ENCODE data around the gene TLL2. TPM values are rescaled to one million over a fixed set of nuclear protein-coding genes. Genes with fewer than 3 reads are reported as not detected.
A peak's percentile ranks its signal among the peaks of the same experiment; 100 is the strongest.

TLL2 gene
- total RNA-seq, 1 experiment from 2014 or later, result 0.11 TPM

- Histone ChIP-seq H3K36me3 (ENCODE audit: insufficient read depth, low read length, poor library complexity, severe bottlenecking) (no peaks in the 10 kb centered on the region), H3K9me3 (ENCODE audit: low read depth, low read length, poor library complexity, severe bottlenecking) (no peaks in the 10 kb centered on the region), H3K4me3 (ENCODE audit: low read depth, low read length, poor library complexity, severe bottlenecking) (peak overlapping the region; percentile 50), H3K27ac (ENCODE audit: low read depth, low read length, poor library complexity, severe bottlenecking) (no peak overlapping the region), H3K4me1 (ENCODE audit: insufficient read depth, low read length, poor library complexity, severe bottlenecking) (peaks cover 6% of the 10 kb centered on the region), H3K27me3 (replicated peaks; ENCODE audit: insufficient read depth, low read depth, low read length, poor library complexity) (peaks cover 23% of the 10 kb centered on the region)
- DNase-seq (ENCODE audit: low spot score), result peak; percentile 49
- BruUV-seq (replicated peaks), result no TSS peak
- TF ChIP-seq, protein P1, sequence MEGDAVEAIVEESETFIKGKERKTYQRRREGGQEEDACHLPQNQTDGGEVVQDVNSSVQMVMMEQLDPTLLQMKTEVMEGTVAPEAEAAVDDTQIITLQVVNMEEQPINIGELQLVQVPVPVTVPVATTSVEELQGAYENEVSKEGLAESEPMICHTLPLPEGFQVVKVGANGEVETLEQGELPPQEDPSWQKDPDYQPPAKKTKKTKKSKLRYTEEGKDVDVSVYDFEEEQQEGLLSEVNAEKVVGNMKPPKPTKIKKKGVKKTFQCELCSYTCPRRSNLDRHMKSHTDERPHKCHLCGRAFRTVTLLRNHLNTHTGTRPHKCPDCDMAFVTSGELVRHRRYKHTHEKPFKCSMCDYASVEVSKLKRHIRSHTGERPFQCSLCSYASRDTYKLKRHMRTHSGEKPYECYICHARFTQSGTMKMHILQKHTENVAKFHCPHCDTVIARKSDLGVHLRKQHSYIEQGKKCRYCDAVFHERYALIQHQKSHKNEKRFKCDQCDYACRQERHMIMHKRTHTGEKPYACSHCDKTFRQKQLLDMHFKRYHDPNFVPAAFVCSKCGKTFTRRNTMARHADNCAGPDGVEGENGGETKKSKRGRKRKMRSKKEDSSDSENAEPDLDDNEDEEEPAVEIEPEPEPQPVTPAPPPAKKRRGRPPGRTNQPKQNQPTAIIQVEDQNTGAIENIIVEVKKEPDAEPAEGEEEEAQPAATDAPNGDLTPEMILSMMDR (conservative IDR thresholded peaks at IDR 0.05; ENCODE audit: low read depth, low read length), result no peak
- TF ChIP-seq EZH2 (IDR thresholded peaks at IDR 0.05; ENCODE audit: borderline replicate concordance, low read depth, low read length, poor library complexity, severe bottlenecking), result no peak
- POLR2A ChIA-PET (ENCODE audit: low non-redundant PET), result no interaction called here
- CTCF ChIA-PET, result interaction anchor here (1.1 kb wide), 1 partner anchor 116 kb away, joined by 3 read pairs; no protein-coding TSS in a partner anchor
- intact Hi-C loops (cut with micrococcal nuclease; ENCODE audit: unreplicated experiment), result no loop called here
Measured at GRCh38 chr10:96512524-96513304, 1.0 kb downstream of the TLL2 start.

- peaks cover 23% of the 10 kb centered on the region for H3K27me3 ChIP-seq (replicated peaks; ENCODE audit: insufficient read depth, low read depth, low read length, poor library complexity)
- POLR2A ChIA-PET (ENCODE audit: low non-redundant PET), result no interaction called here
- peaks cover 6% of the 10 kb centered on the region for H3K4me1 ChIP-seq (ENCODE audit: insufficient read depth, low read length, poor library complexity, severe bottlenecking)
- H3K27ac ChIP-seq (ENCODE audit: low read depth, low read length, poor library complexity, severe bottlenecking), result no peak overlapping the region
- intact Hi-C loops (cut with micrococcal nuclease; ENCODE audit: unreplicated experiment), result loop anchor here (2.0 kb wide), 1 partner anchor 114 kb away; no protein-coding TSS in a partner anchor
- H3K4me3 ChIP-seq (ENCODE audit: low read depth, low read length, poor library complexity, severe bottlenecking), result no peak overlapping the region
- CTCF ChIA-PET, result interaction anchor here (0.5 to 0.8 kb wide), 2 partner anchors 129 to 136 kb away, joined by 3 to 4 read pairs; no protein-coding TSS in a partner anchor
- no TSS peak for BruUV-seq (replicated peaks)
- H3K9me3 ChIP-seq (ENCODE audit: low read depth, low read length, poor library complexity, severe bottlenecking), result no peaks in the 10 kb centered on the region
- no peaks in the 10 kb centered on the region for H3K36me3 ChIP-seq (ENCODE audit: insufficient read depth, low read length, poor library complexity, severe bottlenecking)
- TF ChIP-seq, protein P1 (conservative IDR thresholded peaks at IDR 0.05; ENCODE audit: low read depth, low read length), result peak; percentile 69
- TF ChIP-seq EZH2 (IDR thresholded peaks at IDR 0.05; ENCODE audit: borderline replicate concordance, low read depth, low read length, poor library complexity, severe bottlenecking), result no peak
- DNase-seq (ENCODE audit: low spot score), result peak; percentile 33
Measured at GRCh38 chr10:96511044-96511945, 2.4 kb downstream of the TLL2 start.

DNA sequence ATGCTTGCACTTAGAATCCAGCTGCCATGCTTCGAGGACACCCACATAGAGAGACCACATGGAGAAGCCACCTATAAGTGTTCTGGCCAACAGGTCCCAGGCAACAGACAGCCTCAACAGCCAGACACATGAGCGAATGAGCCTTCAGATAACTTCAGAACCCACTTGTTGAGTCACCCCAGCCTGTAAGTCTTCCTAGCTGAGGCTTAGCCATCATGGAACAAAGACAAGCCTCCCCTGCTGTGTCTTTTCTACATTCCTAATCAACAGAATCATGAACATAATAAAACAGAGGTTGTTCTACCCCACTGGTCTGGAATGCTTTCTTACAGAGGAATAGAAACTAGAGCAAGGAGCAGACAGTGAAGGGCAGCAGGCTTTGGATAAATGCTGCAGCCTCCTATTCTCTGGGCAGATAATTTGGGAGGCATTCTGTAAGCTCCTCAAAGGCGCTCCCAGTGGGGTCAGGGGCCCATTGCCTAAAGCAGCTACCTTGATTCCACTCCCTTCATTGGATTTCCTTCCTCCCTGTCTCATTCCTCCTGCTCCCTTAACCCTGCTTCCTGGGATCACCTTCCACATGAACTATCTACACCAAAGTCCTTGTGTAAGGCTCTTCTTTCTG is 4.6 kb downstream of the TLL2 start:
- BruUV-seq (replicated peaks), result no TSS peak
- peak; percentile 61 for DNase-seq (ENCODE audit: low spot score)
- Histone ChIP-seq H3K27me3 (replicated peaks; ENCODE audit: insufficient read depth, low read depth, low read length, poor library complexity) (peaks cover 18% of the 10 kb centered on the region), H3K4me3 (ENCODE audit: low read depth, low read length, poor library complexity, severe bottlenecking) (no peak overlapping the region), H3K9me3 (ENCODE audit: low read depth, low read length, poor library complexity, severe bottlenecking) (no peaks in the 10 kb centered on the region), H3K36me3 (ENCODE audit: insufficient read depth, low read length, poor library complexity, severe bottlenecking) (no peaks in the 10 kb centered on the region), H3K4me1 (ENCODE audit: insufficient read depth, low read length, poor library complexity, severe bottlenecking) (peaks cover 6% of the 10 kb centered on the region), H3K27ac (ENCODE audit: low read depth, low read length, poor library complexity, severe bottlenecking) (no peak overlapping the region)
- POLR2A ChIA-PET (ENCODE audit: low non-redundant PET), result no interaction called here
- TF ChIP-seq, protein P1 (conservative IDR thresholded peaks at IDR 0.05; ENCODE audit: low read depth, low read length), result no peak
- TF ChIP-seq EZH2 (IDR thresholded peaks at IDR 0.05; ENCODE audit: borderline replicate concordance, low read depth, low read length, poor library complexity, severe bottlenecking), result no peak
- CTCF ChIA-PET, result no interaction called here
- intact Hi-C loops (cut with micrococcal nuclease; ENCODE audit: unreplicated experiment), result no loop called here
